DND-41 (cell line): ENCODE results near the gene ADTRP.

Experiments used
- ATAC-seq: fragments of 200-7000 bp; cut with Tn5 transposase; 3 replicates; pipeline ENCODE4 v1.9.1; 2021; ENCODE audit warnings: low read depth; ENCODE audit not compliant: insufficient read depth
- DNase-seq: peaks from one replicate; pipeline ENCODE4 v3.0.0-alpha.2; 2020
- H2AFZ ChIP-seq: 2 replicates; pipeline ENCODE4 v1.6.0; 2012; ENCODE audit warnings: low read depth, low read length
- H3K27ac ChIP-seq: 2 replicates; pipeline ENCODE4 v1.5.1; 2012; ENCODE audit warnings: low read length, inconsistent platforms
- H3K27me3 ChIP-seq: fragments of 200-600 bp; sonication (generic); 2 replicates; pipeline ENCODE4 v1.6.0; 2012; ENCODE audit warnings: low read length, mild to moderate bottlenecking, inconsistent platforms; ENCODE audit not compliant: insufficient read depth, poor library complexity
- H3K36me3 ChIP-seq: 2 replicates; pipeline ENCODE4 v1.5.1; 2012; ENCODE audit warnings: low read length, inconsistent platforms; ENCODE audit not compliant: insufficient read depth
- H3K4me1 ChIP-seq: 2 replicates; pipeline ENCODE4 v1.5.1; 2012; ENCODE audit warnings: mild to moderate bottlenecking, low read length; ENCODE audit not compliant: insufficient read depth
- H3K4me2 ChIP-seq: 2 replicates; pipeline ENCODE4 v1.6.0; 2012; ENCODE audit warnings: mild to moderate bottlenecking, moderate library complexity, low read length, inconsistent platforms; ENCODE audit not compliant: insufficient read depth
- H3K4me3 ChIP-seq, 2 experiments: fragments of 200-600 bp in 1 of 2; shearing (Covaris generic) in 1 of 2; 2 replicates each; pipeline ENCODE4 v1.5.1; 2012 to 2016; ENCODE audit warnings: inconsistent platforms in 2 of 2, low read length in 2 of 2, mild to moderate bottlenecking in 2 of 2, low read depth in 1 of 2, moderate library complexity in 1 of 2
- H3K79me2 ChIP-seq: 2 replicates; pipeline ENCODE4 v1.6.0; 2012; ENCODE audit warnings: low read length, inconsistent platforms; ENCODE audit not compliant: insufficient read depth
- H3K9ac ChIP-seq: 2 replicates; pipeline ENCODE4 v1.6.0; 2012; ENCODE audit warnings: low read depth, mild to moderate bottlenecking, inconsistent platforms, low read length, moderate library complexity
- H3K9me3 ChIP-seq: 2 replicates; pipeline ENCODE4 v1.5.1; 2012; ENCODE audit warnings: low read length, moderate library complexity, mild to moderate bottlenecking, inconsistent platforms; ENCODE audit not compliant: insufficient read depth, severe bottlenecking
- H4K20me1 ChIP-seq: 2 replicates; pipeline ENCODE4 v1.6.0; 2012; ENCODE audit warnings: low read length; ENCODE audit not compliant: insufficient read depth
- EZH2 ChIP-seq: IDR thresholded peaks from 3 replicates; pipeline ENCODE4 v1.6.1; 2012; ENCODE audit warnings: borderline replicate concordance, low read depth, mild to moderate bottlenecking, moderate library complexity, low read length, inconsistent platforms; ENCODE audit not compliant: severe bottlenecking
- TF ChIP-seq, protein P1 (sequence below): IDR thresholded peaks from 2 replicates; pipeline ENCODE4 v1.5.1; 2012; ENCODE audit warnings: borderline replicate concordance, low read length, moderate library complexity, mild to moderate bottlenecking; ENCODE audit not compliant: poor library complexity, severe bottlenecking; ENCODE audit errors: extremely low read depth

Gene ADTRP

DNA sequence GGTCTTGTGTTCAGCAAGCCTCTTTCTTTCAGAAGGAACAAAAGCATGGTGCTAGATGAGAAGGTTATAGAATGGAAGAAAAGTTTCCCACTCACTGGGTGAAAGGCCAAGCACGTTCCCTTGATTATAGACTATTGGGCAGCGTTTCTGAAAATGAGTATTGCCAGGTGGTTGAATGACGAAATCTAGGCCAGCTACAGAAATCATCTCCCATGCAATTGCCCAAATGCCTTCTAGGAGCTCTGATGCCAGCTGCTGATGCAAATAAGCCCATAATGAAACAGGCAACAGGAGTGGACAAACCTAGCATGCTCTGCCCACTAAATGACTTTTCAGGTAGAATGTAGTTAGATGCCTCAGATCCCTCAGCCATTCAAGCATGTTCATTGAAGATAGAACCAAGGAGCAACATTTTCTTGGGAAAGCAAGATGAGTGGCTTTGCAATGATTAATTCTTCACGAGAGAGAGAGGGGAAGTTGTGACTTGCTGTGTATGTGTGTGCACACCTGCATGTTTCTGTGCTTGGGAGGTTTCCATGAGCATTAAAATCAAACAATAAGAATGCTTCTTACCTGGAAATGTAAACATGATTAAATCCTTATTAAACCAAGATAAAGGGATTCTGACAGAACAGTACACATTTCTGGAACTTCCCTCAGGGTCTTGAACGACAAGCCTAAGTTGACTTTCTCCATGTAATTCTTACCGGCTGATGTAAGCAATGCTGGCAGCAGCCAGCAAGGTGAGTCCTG is 43.6 kb downstream of the ADTRP start:
- Histone ChIP-seq H3K27ac (no peak overlapping the region), H3K4me2 (no peak overlapping the region), H3K9ac (no peak overlapping the region), H3K27me3 (no peaks in the 10 kb centered on the region), H3K79me2 (no peaks in the 10 kb centered on the region), H2AFZ (no peak overlapping the region), H3K4me3 (no peak overlapping the region), H3K9me3 (no peaks in the 10 kb centered on the region), H4K20me1 (no peaks in the 10 kb centered on the region), H3K4me1 (no peaks in the 10 kb centered on the region), H3K36me3 (no peaks in the 10 kb centered on the region)
- DNase-seq (no peak), ATAC-seq (no peak)
- TF ChIP-seq EZH2 = no peak
- TF ChIP-seq, protein P1, sequence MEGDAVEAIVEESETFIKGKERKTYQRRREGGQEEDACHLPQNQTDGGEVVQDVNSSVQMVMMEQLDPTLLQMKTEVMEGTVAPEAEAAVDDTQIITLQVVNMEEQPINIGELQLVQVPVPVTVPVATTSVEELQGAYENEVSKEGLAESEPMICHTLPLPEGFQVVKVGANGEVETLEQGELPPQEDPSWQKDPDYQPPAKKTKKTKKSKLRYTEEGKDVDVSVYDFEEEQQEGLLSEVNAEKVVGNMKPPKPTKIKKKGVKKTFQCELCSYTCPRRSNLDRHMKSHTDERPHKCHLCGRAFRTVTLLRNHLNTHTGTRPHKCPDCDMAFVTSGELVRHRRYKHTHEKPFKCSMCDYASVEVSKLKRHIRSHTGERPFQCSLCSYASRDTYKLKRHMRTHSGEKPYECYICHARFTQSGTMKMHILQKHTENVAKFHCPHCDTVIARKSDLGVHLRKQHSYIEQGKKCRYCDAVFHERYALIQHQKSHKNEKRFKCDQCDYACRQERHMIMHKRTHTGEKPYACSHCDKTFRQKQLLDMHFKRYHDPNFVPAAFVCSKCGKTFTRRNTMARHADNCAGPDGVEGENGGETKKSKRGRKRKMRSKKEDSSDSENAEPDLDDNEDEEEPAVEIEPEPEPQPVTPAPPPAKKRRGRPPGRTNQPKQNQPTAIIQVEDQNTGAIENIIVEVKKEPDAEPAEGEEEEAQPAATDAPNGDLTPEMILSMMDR = no peak

DNA sequence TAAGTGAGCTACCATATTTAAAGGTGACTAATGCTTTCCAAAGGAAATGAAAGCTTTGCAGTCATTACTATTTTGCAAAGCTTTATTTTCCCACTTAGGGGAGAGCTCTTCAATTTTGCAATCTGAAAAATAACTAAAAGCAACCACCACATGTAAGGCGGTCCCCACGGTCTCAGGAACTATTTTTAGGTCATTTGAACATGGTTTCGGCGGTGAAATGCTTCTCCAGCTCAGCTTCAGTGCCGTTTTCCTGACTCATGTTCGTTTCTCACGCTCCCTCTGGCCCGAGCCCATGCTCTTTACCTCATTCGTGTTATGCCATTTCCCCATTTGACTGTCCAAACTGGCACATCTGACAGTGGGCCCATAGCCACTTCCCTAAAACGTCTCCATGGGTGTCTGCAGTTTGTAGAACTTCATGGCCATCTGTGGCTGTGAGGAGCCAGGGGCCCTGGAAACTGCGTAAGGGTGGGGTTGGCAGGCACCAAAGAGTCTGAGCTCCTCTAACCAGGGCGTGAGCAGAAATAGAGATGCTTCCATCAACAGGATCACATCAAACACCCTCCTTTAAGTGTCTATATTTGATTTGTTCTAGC is 46.5 kb downstream of the ADTRP start:
- H3K4me2 ChIP-seq = no peak overlapping the region
- no peak overlapping the region for H3K9ac ChIP-seq
- H2AFZ ChIP-seq = no peak overlapping the region

DNA sequence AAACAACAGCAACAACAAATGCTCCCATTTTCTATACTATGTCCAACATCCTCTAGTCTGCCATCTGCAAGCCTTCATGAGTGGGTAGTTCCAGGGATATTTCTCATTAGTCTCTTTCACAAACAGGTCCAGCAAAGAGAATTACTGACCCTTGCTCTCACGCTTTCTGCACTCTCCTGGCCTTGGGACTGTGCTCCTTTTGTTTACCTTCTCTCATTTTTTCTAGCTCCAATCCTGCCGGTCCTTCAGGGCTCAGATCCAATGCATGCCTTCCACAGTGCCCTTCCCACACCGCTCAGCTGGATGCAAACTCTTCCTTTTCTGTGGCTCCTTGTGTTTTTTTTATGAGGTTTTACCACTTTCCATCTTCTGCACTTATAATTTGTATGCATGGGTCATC is 47.2 kb downstream of the ADTRP start:
- no peak for DNase-seq
- H3K79me2 ChIP-seq = no peaks in the 10 kb centered on the region
- H3K4me2 ChIP-seq = no peak overlapping the region
- no peak overlapping the region for H3K27ac ChIP-seq
- no peaks in the 10 kb centered on the region for H4K20me1 ChIP-seq
- no peak for ATAC-seq
- H3K36me3 ChIP-seq = no peaks in the 10 kb centered on the region
- H3K4me1 ChIP-seq = no peaks in the 10 kb centered on the region
- H3K9me3 ChIP-seq = no peaks in the 10 kb centered on the region
- no peak overlapping the region for H3K9ac ChIP-seq
- no peak overlapping the region for H2AFZ ChIP-seq
- TF ChIP-seq EZH2 = no peak
- TF ChIP-seq, protein P1 = no peak
- no peak overlapping the region for H3K4me3 ChIP-seq
- no peaks in the 10 kb centered on the region for H3K27me3 ChIP-seq

More for the DNA sequence above, 46.5 kb downstream of the ADTRP start:
- ATAC-seq (no peak), DNase-seq (no peak)
- TF ChIP-seq, protein P1 = no peak
- no peak for TF ChIP-seq EZH2
- Histone ChIP-seq H3K27ac (no peak overlapping the region), H3K27me3 (no peaks in the 10 kb centered on the region), H3K4me3 (no peak overlapping the region), H3K36me3 (no peaks in the 10 kb centered on the region), H3K79me2 (no peaks in the 10 kb centered on the region), H3K4me1 (no peaks in the 10 kb centered on the region), H4K20me1 (no peaks in the 10 kb centered on the region), H3K9me3 (no peaks in the 10 kb centered on the region)
